M059J (cell line): ENCODE results near the gene PLXNC1. TPM values are rescaled to one million over a fixed set of nuclear protein-coding genes. Genes with fewer than 3 reads are reported as not detected.

Source experiments
- DNase-seq: peaks from one replicate; pipeline ENCODE4 v3.0.0-alpha.2; 2012; ENCODE audit warnings: low read depth
- total RNA-seq: library from RNA; depleted of rRNA; stranded (reverse); fragments of >200 nt; shearing (Covaris generic); gene quantifications from 2 replicates; pipeline ENCODE4 v1.2.3, GENCODE V29; 2014

Gene PLXNC1
- total RNA-seq, 1 experiment from 2014 or later, result 3.4 TPM

- DNase-seq, result no peak
Measured at GRCh38 chr12:94204499-94205247, 56.3 kb downstream of the PLXNC1 start.

GRCh38 chr12:94205822-94206221 lies 57.4 kb downstream of the PLXNC1 start:
- DNase-seq, result no peak

DNA sequence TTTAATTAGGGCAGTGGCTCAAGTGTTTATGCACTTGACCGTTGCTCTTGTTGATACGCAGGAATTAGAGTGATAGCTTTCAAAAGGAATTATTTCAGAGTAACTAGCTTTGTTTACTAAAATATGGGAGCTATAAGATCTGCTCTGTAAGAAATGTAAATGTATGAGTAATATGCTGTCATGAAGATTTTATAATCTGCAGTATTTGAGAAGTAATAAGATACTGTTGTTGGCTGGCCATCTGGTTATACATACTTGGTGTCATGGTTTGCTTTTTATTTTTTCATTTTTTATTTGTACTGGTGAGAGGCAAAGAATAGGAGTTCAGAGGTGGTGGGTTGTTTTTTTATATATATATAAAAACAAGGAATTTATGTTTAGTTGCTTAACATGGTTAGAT lies 58.5 kb downstream of the PLXNC1 start:
- DNase-seq, result no peak

DNA sequence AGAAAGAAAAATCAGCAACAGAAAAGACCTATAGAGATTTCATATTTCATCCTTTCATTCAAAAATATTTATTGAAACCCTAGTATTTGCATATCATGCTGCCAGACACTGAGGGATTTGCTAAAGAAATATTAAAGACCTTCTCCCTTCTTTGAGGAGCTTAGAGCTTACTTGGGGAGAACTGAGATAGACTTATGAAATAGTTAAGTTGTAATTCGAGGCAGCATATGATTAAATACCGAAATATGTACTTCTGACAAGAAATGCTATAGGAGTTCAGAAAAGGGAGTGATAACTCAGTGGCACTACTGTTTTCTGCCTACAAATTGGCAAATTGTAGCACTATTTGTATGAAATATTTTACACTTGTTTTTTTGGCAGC lies 59.1 kb downstream of the PLXNC1 start:
- no peak for DNase-seq

DNA sequence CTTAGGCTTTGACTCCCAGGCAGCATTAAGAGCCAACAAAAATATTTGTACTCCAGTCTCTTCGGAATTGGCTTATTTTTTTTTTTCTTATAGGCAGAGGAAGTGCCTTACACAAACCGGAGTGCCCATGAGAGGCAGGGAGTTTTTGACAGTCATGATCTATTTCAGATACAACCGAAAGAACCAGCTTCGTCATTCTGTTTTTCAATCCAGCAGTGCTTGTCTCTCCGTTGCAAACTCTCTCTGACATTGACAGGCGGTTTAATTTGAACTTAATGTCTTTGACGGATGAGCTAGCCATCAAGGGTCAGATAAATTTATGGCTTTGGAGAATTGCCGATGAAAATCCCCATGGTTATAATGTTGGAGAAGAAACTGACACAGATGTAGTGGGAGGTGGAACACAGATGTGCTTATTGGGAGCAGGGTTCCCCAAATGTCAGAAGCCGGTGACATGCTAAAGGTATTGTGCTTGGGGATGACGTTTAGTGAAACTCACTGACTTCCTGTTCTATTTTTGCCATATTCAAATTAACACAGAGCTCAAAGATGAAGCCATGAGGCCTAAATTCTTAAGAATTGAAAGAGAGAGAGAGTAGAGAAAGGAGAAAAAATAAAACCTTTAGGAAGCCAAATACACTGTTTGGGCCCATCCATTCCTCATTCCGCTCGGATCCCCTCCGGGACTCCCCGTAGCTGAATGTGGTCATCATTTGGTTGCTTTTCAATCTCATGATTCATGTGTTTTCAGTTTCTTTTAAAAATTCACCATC lies 59.7 kb downstream of the PLXNC1 start:
- no peak for DNase-seq

DNA sequence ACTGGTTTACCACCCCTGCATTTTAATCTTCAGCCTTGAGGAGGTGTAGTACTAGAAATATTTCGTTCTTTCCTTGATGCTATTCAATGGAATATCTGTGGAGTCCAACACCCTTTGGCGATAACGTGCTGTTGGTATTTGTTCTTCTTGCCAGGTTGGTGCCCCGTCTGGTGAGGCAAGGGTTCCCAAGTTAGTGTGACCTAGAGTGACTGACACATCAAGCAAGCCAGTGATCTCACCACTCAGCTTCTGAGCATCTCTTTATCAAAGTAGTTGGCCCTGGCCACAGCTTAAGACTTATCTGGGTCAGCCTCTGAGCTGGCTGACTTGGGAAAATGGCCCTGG lies 60.2 kb downstream of the PLXNC1 start:
- DNase-seq, result no peak

DNA sequence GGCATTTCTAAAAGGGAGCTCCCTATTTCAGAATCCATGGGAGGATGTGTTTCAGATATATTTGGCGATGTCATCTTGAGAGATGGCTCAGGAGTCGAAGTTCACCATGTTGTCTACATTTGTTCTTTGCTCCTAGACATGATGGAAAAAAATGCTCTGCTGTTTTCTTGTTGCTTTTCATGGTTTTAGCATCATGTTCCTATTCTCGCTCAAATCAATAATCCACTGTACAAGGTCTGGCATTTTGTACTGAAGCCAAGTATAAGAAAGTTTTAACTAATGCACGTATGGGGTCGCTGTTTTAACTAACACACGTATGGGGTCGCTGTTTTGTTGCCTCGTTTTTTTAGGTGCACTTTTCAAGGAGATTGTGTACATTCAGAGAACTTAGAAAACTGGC lies 60.9 kb downstream of the PLXNC1 start:
- DNase-seq, result no peak

DNA sequence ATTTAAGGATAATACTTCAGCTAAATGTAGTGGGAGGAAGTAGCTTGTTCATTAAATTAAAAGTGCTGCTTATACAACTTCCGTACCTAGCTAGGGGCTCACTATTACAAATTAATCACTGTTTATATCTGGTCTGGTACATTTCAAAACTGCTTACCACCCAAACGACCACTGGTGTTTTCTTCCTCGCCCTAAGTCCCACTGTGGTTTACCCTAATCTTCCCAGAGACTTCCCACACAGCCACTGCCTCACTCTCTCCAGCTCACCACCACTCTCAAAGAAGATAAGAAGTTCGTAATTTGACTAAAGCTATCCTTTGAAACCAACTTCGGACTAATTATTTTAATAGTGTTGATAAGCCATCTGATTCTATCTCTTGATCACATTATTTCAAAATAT lies 62.6 kb downstream of the PLXNC1 start:
- no peak for DNase-seq

- no peak for DNase-seq
Measured at GRCh38 chr12:94218233-94218632, 69.9 kb downstream of the PLXNC1 start.

GRCh38 chr12:94219622-94220302 lies 71.4 kb downstream of the PLXNC1 start:
- DNase-seq, result no peak

DNA sequence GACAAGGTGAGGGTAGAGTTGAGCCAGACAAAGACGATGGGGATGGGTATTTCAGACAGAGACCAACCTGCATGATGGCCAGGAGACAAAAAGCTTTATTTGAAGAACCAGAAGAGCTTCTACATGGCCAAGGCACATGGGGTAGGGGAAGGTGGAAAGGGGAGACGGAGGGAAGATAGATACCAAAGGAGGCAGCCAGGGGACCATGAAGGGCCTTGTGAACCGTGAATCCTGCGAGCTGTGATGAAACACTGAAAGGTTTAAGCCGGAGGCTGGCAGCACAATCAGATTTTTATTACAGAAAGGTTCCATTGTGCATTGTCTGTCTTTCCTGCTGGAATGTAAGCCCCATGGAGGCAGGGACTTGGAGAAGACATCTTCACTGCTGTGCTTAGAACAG lies 72.4 kb downstream of the PLXNC1 start:
- DNase-seq, result no peak

GRCh38 chr12:94222351-94223084 lies 74.1 kb downstream of the PLXNC1 start:
- no peak for DNase-seq

DNA sequence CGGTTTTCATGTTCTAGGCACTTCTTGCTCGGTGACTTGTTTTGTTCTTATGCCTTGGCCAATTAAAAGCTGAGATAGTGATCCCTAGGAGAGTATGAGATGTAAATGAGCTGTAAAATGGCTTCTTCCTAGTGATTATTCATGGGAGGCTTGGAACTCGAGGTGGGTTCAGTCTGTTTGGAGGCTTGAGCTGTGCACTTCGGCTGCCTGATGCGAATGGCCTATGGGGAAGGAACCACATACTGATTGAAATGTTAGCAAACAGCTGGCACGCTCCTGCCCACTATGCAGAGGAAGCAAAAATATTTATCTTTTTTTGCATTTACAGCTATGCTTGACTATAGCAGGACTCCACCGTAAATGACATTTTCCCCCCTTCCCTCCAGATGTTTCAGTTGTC lies 75.5 kb downstream of the PLXNC1 start:
- DNase-seq, result no peak

- no peak for DNase-seq
Measured at GRCh38 chr12:94225506-94225905, 77.1 kb downstream of the PLXNC1 start.

DNA sequence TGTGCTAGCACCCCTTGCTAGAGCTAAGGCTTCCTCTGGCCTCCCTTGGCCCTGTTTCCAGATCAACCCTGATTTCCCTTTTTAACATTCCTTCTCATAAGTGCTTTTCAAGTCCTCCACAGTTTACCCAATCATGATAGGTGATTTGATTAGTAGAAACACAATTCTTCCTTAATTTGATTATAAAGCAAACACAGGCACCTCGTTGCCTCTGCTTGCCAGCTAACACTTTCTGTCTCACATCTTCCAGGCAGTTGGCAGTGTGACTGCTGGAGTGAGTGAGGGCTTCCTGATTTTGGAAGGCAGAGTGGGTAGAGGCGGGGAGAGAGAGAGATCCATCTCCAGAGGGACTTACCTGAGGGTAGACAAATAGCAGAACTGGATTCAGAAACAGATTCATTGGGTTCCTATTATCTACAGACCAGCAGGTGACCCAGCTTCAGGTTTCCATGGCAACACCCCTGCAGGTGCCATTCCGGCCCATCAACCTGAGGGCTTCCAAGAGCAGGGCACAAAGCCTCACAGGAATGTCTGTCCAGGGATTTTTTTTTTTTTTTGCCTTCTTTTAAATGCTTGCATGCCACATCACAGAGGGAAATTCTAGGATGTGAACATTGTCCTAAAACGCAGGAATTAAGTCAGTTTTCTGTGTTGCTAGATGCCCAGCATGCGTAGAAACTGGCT lies 77.7 kb downstream of the PLXNC1 start:
- DNase-seq, result no peak

DNA sequence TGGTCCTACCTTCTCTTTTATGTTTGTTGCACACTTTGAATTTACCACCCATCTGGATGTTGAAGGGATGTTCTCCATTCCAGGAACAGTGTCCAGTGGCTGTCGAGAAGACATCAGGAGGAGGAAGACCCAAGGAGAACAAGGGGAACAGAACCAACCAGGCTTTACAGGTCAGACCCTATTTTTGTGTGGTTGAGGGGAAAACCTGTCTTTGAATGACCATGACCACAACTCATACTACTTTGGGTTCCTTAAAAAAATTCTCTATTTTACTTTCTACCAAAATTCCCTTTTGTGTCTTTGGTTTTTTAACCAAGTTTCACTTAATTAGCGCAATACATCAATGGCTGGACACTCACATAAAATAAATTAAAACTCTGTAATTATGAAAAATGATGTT lies 78.7 kb downstream of the PLXNC1 start:
- no peak for DNase-seq

GRCh38 chr12:94228488-94228907 lies 80.1 kb downstream of the PLXNC1 start:
- DNase-seq, result no peak

DNA sequence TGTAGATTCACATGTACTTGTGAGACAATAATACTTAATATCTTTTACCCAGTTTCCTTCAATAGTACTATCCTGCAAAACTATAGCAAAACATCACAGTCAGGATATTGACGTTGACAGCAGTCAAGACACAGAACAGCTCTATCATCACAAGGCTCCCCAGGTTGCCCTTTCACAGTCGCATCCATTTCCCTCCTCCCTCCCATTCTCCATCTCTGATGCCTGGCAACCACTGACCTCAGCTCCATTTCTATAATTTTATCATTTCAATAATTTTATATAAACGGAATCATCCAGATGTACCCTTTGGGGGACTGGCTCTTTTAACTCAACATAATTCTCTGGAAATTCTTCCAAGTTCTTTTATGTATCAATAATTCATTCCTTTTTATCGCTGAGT lies 81.5 kb downstream of the PLXNC1 start:
- no peak for DNase-seq

- no peak for DNase-seq
Measured at GRCh38 chr12:94230357-94230905, 82.1 kb downstream of the PLXNC1 start.

DNA sequence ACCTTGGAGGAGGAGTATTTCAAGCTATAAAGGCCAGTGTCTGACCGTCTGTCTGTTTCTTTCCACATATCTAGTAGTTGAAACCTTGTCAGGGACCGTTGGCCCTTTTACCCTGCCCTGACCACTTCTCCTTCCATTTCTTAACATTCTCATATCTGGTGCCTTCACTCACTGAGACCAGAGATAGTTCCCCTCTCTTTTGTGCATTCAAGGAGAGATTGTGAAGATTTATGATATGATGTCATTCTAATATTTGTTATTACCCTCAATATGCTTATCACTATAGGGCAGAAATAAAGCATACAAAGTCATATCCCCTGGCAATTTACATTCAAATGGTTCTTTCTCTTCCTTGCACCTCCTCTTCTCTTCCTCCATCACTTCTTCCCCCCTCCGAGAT lies 83.3 kb downstream of the PLXNC1 start:
- no peak for DNase-seq

DNA sequence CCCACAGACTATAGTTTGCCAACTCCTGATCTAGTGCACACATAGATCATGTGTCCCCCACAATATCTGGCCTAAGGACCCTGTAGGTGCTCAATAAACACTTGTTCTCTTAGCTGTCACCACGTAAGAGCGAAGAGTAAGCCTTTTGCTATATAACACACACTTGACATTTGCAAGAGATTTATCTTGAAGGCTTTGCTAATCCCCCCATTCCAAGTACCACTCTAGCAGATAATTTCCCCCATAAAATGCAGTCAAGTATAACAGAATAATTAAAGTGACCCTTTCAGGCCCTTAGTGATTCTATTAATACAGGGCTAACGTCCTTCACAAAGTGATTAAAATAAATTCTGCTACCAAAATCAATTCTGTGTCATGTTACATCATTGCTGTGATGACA lies 87.5 kb downstream of the PLXNC1 start:
- no peak for DNase-seq
